NCI-H1092 (cell line): Measurements from ENCODE around the gene FCRL3.

Experiments
- DNase-seq: peaks from one replicate; lab custom pipeline; 2025; lab: John Stamatoyannopoulos, UW

Gene FCRL3

GRCh38 chr1:157682710-157683437 lies 17.7 kb downstream of the FCRL3 start:
- DNase-seq: no peak

- DNase-seq: no peak
These were observed 21.8 kb downstream of the FCRL3 start for GRCh38 chr1:157678721-157679120.

GRCh38 chr1:157673008-157673407 lies 27.6 kb downstream of the FCRL3 start:
- DNase-seq: no peak

GRCh38 chr1:157671895-157672294 lies 28.7 kb downstream of the FCRL3 start:
- no peak for DNase-seq

GRCh38 chr1:157659576-157660247 lies 40.9 kb downstream of the FCRL3 start:
- DNase-seq: no peak

- no peak for DNase-seq
These were observed 42.0 kb downstream of the FCRL3 start for GRCh38 chr1:157658571-157658970.

GRCh38 chr1:157653494-157653873 lies 47.1 kb downstream of the FCRL3 start:
- no peak for DNase-seq

- no peak for DNase-seq
These were observed 47.6 kb downstream of the FCRL3 start for GRCh38 chr1:157652859-157653493.

- no peak for DNase-seq
These were observed 52.3 kb downstream of the FCRL3 start for GRCh38 chr1:157648317-157648716.

GRCh38 chr1:157646144-157646543 lies 54.4 kb downstream of the FCRL3 start:
- no peak for DNase-seq

GRCh38 chr1:157641177-157641576 lies 59.4 kb downstream of the FCRL3 start:
- no peak for DNase-seq

- DNase-seq: no peak
These were observed 60.8 kb downstream of the FCRL3 start for GRCh38 chr1:157639800-157640199.

GRCh38 chr1:157628773-157629172 lies 71.8 kb downstream of the FCRL3 start:
- no peak for DNase-seq
